GM12873 (cell line): ENCODE results near the gene TNNI3.

Experiments used
- TF ChIP-seq, protein P1 (sequence below): IDR thresholded peaks from 2 replicates; pipeline ENCODE4 v1.5.1; 2012; ENCODE audit warnings: low read depth, mild to moderate bottlenecking, moderate library complexity, low read length, control low read depth; ENCODE audit not compliant: insufficient read depth; ENCODE audit errors: missing control alignments

The TNNI3 gene

DNA sequence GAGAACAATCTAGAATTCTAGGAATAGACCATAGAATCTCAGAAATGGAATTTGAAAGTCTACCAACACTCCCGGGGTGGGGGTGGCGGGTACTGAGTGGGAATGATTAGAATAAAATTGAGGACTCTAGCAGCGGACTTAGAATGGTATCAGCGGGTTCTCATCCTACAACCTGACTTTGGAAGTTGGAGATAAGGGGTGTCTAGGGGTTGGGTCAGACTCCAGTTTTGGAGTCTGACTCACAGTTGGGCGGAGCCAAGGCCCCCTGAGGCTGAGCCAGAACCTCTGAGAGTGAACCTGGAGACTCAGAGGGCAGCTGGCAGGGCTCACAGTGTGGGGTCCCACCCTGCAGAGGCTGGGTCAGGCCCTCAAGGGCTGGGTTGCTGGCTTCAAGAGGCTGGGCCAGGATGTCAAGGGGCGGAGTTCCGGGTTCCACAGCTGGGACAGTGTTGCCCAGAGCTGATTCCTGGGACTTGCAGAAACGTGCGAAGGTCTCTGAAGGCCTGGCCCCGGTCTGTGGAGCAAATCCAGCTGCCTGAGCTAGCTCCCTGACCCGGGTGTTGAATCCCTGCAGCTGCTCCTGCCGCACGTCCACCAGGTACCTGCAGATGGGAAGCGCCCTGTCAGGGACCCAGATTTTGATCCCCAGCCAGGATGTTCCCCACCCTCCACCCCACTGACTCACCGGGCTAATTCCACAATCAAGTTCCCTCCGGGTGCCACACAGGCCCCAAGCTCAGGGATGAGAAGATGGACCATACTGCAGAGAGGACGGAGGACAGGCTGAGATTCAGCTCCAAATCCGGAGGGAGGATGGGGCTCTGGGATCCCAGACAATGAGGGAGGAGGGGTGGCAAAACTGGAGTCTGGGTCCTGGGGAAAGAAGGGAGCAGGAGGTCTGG is 1.6 kb upstream of the TNNI3 start:
- TF ChIP-seq, protein P1, sequence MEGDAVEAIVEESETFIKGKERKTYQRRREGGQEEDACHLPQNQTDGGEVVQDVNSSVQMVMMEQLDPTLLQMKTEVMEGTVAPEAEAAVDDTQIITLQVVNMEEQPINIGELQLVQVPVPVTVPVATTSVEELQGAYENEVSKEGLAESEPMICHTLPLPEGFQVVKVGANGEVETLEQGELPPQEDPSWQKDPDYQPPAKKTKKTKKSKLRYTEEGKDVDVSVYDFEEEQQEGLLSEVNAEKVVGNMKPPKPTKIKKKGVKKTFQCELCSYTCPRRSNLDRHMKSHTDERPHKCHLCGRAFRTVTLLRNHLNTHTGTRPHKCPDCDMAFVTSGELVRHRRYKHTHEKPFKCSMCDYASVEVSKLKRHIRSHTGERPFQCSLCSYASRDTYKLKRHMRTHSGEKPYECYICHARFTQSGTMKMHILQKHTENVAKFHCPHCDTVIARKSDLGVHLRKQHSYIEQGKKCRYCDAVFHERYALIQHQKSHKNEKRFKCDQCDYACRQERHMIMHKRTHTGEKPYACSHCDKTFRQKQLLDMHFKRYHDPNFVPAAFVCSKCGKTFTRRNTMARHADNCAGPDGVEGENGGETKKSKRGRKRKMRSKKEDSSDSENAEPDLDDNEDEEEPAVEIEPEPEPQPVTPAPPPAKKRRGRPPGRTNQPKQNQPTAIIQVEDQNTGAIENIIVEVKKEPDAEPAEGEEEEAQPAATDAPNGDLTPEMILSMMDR: no peak

DNA sequence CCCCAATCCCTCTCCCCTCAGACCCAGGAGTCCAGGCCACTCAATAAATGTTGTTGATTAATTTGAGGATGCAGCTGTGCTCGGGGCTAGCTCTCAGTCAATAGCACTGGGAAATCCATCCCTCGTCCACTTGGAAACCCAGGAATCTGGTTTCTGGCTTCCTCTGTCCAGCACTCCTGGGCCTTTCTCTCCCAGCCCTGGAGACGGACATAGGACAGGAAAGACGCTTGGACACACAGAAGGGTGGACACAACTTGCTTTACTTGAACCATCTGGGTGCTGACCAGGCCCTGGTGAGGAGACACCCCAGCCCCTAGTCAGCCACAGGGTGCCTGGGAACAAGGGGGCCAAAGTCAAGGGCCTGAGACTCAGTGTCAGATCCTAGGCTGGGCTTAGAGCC is 891 bp upstream of the TNNI3 start:
- TF ChIP-seq, protein P1: no peak

DNA sequence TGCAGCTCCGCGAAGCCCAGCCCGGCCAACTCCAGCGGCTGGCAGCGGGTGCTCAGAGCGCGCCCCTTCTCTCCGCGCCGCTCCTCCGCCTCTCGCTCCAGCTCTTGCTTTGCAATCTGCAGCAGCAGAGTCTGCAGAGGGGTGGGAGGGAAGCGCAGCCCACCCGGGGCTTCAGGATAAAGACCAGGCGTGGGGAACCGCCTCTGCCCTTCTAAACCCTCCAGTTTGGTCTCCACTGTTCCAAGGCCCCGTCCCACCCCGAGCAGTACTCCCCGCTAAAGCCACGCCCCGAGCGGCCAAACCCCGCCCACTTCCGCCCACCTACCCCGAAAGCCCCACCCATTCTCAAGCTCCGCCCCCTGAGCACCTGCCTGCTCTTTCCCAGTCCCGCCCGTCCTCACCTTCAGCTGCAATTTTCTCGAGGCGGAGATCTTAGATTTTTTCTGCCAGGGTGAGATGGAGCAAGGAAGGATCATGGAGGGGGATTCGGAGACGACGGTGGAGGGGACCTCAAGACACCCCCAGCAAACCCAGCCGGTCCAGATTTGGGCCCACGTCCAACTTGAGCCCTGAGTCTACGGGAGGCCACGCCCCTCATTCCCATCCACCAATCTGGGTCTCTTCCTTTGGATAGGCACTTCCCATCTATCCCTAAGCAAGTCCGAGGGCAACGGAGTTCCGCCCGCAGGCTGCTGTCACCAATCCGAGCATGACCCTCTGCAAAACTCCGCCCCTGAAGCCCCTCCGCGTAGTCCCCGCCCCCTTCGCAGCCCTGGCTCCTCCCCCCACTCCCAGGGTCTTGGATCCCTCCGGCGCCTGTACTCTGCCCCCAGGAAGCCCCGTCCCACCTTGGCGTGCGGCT is 1.1 kb downstream of the TNNI3 start:
- TF ChIP-seq, protein P1: no peak

DNA sequence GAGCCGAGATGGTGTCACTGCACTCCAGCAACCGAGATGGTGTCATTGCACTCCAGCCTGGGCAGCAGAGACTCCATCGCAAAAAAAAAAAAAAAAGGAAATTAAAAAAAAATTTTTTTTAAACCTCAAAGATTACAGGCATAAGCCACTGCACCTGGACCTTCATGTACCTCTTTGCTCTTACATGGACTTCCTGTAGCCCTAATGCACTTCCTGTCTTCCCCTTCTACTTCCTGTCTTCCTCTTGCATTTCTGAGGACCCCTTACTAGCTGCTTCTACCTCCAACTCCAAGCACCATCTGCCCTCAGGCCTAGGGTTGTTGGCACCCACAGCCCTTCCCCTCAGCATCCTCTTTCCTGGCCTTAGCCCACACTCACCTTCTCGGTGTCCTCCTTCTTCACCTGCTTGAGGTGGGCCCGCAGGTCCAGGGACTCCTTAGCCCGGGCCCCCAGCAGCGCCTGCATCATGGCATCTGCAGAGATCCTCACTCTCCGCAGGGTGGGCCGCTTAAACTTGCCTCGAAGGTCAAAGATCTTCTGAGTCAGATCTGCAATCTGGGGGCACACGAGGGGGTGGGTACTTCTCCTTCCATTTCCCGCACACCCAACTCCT is 3.8 kb downstream of the TNNI3 start:
- TF ChIP-seq, protein P1: no peak

DNA sequence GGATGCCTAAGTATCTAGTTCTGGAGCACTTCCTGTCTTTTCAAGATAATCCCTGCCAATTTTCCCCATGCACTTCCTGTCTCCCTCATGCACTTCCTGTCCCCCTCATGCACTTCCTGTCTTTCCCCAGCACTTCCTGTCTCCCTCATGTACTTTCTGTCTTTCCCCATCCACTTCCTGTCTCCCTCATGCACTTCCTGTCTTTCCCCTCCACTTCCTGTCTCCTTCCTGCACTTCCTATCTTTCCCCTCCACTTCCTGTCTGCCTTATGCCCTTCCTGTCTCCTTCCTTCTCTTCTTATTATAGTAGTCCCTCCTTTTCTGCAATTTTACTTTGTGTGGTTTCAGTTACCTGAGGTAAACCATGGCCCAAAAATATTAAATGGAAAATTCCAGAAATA is 5.5 kb downstream of the TNNI3 start:
- TF ChIP-seq, protein P1: no peak

DNA sequence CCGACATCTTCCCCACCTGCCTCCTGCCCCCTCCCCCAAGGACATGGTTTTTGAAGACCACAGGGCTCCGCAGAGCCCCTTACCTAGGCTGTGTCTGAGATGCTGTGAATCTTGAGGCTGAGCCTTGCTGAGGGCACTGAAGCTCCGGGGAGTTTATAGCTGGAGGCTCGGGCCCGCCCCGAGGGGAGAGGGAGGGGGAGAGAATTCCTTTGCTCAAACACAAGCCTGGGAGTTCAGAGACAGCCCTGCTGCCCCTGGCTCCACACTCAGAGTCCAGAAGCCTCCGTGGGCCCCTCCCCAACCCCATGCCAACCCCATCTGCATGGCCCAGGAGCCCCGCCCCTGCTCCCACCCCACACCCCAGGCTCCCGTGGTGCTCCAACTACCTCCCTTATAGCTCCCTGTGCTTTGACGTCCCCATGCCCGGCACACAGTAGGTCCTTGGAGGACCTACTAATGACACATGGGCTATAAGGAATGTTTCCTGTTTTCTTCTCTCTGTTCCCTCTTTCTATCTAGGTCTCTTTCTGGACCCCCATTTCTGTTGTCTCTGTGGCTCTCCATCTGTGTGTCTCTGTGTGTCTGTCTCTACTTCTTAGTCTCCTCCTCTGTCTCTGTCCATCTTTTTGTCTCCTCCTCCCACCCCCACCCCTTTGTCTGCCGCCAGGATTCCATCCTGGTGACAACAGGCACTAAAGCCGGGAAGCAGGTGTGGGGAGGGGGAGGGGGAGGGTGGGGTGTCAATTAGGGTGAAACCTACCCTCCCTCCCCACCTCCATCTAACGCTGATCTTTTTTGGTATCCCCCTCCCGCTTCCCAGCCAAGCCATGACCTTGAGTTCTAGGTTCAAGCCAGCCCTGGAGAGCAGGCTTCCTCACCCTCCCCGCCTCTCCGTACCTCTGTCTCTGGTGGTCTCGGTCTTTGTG is 8.2 kb downstream of the TNNI3 start, which contains the start of gene TNNT1:
Gene TNNT1 (minus strand): TSS at position 129 of the 926 bp plus-strand sequence. CDS start 2,049 bp downstream, outside the sequence.
- TF ChIP-seq, protein P1: no peak
